ENCODE results near the gene NOTCH1.
A peak's percentile ranks its signal among the peaks of the same experiment; 100 is the strongest.

The NOTCH1 gene

GRCh38 chr9:136587944-136588662 is 42.3 kb upstream of the NOTCH1 start:
- Histone ChIP-seq H3K36me3 (replicated peaks in 1 of 2; ENCODE audit: control insufficient read depth in 2 of 2, insufficient read depth in 2 of 2, low read length in 2 of 2) (no peaks in the 10 kb centered on the region), H3K4me3 (ENCODE audit: low read length in 2 of 2) (peak overlapping the region in 1 of 2 donors; percentile 36)

GRCh38 chr9:136587145-136587943 is 41.5 kb upstream of the NOTCH1 start:
- Histone ChIP-seq H2AFZ (ENCODE audit: low read length) (peak overlapping the region; percentile 43), H3K4me2 (ENCODE audit: insufficient read depth, low read length, poor library complexity, severe bottlenecking) (peak overlapping the region; percentile 56), H3K4me3 (ENCODE audit: low read length in 2 of 2) (peak overlapping the region in 1 of 2 donors; percentile 42), H2BK5ac (ENCODE audit: low read length) (peak overlapping the region; percentile 97), H3K27ac (replicated peaks; ENCODE audit: low read length) (peak overlapping the region; percentile 92), H2BK120ac (ENCODE audit: low read depth, low read length) (peak overlapping the region; percentile 100), H3K14ac (ENCODE audit: low read length) (peak overlapping the region; percentile 100), H3K4ac (ENCODE audit: low read length) (peak overlapping the region; percentile 99), H3K79me1 (ENCODE audit: low read depth, low read length) (peaks cover 3% of the 10 kb centered on the region), H3K36me3 (replicated peaks in 1 of 2; ENCODE audit: control insufficient read depth in 2 of 2, insufficient read depth in 2 of 2, low read length in 2 of 2) (no peaks in the 10 kb centered on the region), H3K9ac (ENCODE audit: low read depth, low read length, poor library complexity) (peak overlapping the region; percentile 88), H3K23ac (ENCODE audit: low read depth, low read length, poor library complexity) (peak overlapping the region; percentile 92), H4K8ac (ENCODE audit: low read depth, low read length) (peak overlapping the region; percentile 74), H3K4me1 (ENCODE audit: control insufficient read depth in 2 of 2, insufficient read depth in 1 of 2, low read depth in 1 of 2, low read length in 2 of 2) (peaks cover 55 to 64% of the 10 kb centered on the region in 2 donors), H3K18ac (ENCODE audit: low read length) (peak overlapping the region; percentile 100), H3K27me3 (ENCODE audit: control insufficient read depth in 3 of 3, insufficient read depth in 3 of 3, low read depth in 1 of 3, low read length in 3 of 3) (peaks cover 0 to 3% (median 0%) of the 10 kb centered on the region in 3 experiments), H4K91ac (ENCODE audit: low read depth, low read length, poor library complexity) (peak overlapping the region; percentile 99), H3K9me3 (replicated peaks in 1 of 2; ENCODE audit: control insufficient read depth in 2 of 2, insufficient read depth in 1 of 2, low read depth in 1 of 2, low read length in 2 of 2) (peaks cover 6 to 10% of the 10 kb centered on the region in 2 donors), H2BK12ac (ENCODE audit: low read length) (peak overlapping the region; percentile 99), H2BK15ac (ENCODE audit: low read length) (peak overlapping the region; percentile 96), H2AK5ac (ENCODE audit: low read depth, low read length) (peak overlapping the region; percentile 91)
- no CpG with 5 or more reads among the region's 33 CpGs for WGBS, 2 donors (ENCODE audit: extremely low coverage in 2 of 2, insufficient read length in 2 of 2, insufficient replicate concordance in 1 of 2)
- no peak for DNase-seq (ENCODE audit: low spot score)

More at GRCh38 chr9:136587944-136588662, 42.3 kb upstream of the NOTCH1 start:
- peak overlapping the region; percentile 100 for H2BK120ac ChIP-seq (ENCODE audit: low read depth, low read length)
- peak overlapping the region; percentile 93 for H4K91ac ChIP-seq (ENCODE audit: low read depth, low read length, poor library complexity)
- H3K18ac ChIP-seq (ENCODE audit: low read length), result peak overlapping the region; percentile 100
- H3K4me1 ChIP-seq (ENCODE audit: control insufficient read depth in 2 of 2, insufficient read depth in 1 of 2, low read depth in 1 of 2, low read length in 2 of 2), result peaks cover 52 to 64% of the 10 kb centered on the region in 2 donors
- peaks cover 6 to 10% of the 10 kb centered on the region in 2 donors for H3K9me3 ChIP-seq (replicated peaks in 1 of 2; ENCODE audit: control insufficient read depth in 2 of 2, insufficient read depth in 1 of 2, low read depth in 1 of 2, low read length in 2 of 2)
- peak; percentile 77 for DNase-seq (ENCODE audit: low spot score)
- peak overlapping the region; percentile 60 for H3K4me2 ChIP-seq (ENCODE audit: insufficient read depth, low read length, poor library complexity, severe bottlenecking)
- H2BK5ac ChIP-seq (ENCODE audit: low read length), result peak overlapping the region; percentile 97
- H2AFZ ChIP-seq (ENCODE audit: low read length), result peak overlapping the region; percentile 73
- no peak overlapping the region for H3K9ac ChIP-seq (ENCODE audit: low read depth, low read length, poor library complexity)
- H3K27me3 ChIP-seq (ENCODE audit: control insufficient read depth in 3 of 3, insufficient read depth in 3 of 3, low read depth in 1 of 3, low read length in 3 of 3), result peaks cover 0 to 3% (median 0%) of the 10 kb centered on the region in 3 experiments
- peak overlapping the region; percentile 91 for H2AK5ac ChIP-seq (ENCODE audit: low read depth, low read length)
- H3K79me1 ChIP-seq (ENCODE audit: low read depth, low read length), result peaks cover 3% of the 10 kb centered on the region
- WGBS, 2 donors (ENCODE audit: extremely low coverage in 2 of 2, insufficient read length in 2 of 2, insufficient replicate concordance in 1 of 2), result no CpG with 5 or more reads among the region's 22 CpGs
- H3K27ac ChIP-seq (replicated peaks; ENCODE audit: low read length), result peak overlapping the region; percentile 92
- no peak overlapping the region for H4K8ac ChIP-seq (ENCODE audit: low read depth, low read length)
- H3K23ac ChIP-seq (ENCODE audit: low read depth, low read length, poor library complexity), result no peak overlapping the region
- no peak overlapping the region for H3K4ac ChIP-seq (ENCODE audit: low read length)
- H2BK12ac ChIP-seq (ENCODE audit: low read length), result peak overlapping the region; percentile 89
- H2BK15ac ChIP-seq (ENCODE audit: low read length), result peak overlapping the region; percentile 100
- H3K14ac ChIP-seq (ENCODE audit: low read length), result peak overlapping the region; percentile 77

DNA sequence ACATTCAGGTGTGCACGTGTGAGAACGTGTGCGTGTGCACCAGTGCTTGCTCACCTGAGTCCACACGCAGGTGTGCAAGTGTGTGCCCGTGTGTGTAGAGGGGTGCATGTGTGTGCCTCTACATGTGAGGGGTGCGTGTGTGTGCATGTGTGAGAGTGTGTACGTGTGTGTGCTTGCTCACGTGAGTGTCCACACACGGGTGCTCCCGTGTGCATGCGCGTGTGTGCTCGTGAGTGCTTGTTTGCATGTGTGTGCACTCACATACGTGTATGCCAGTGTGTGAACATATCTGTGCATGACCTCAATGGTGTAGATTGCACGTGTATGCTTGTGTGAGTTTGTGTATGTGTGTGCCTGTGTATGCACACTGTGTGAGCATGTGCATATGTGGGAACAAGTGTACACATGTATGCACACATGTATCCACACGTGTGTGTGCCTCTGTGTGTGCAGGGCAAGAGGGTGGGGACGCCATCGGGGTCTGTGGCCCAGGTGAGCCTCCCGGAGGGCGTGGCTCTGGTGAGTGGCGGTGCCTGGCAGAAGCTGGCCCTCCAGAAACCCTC is 40.6 kb upstream of the NOTCH1 start:
- Histone ChIP-seq H3K79me1 (ENCODE audit: low read depth, low read length) (peaks cover 3% of the 10 kb centered on the region), H4K8ac (ENCODE audit: low read depth, low read length) (peak overlapping the region; percentile 43), H3K23ac (ENCODE audit: low read depth, low read length, poor library complexity) (peak overlapping the region; percentile 92), H3K18ac (ENCODE audit: low read length) (peak overlapping the region; percentile 100), H3K9me3 (replicated peaks in 1 of 2; ENCODE audit: control insufficient read depth in 2 of 2, insufficient read depth in 1 of 2, low read depth in 1 of 2, low read length in 2 of 2) (peaks cover 3 to 4% of the 10 kb centered on the region in 2 donors), H2BK15ac (ENCODE audit: low read length) (peak overlapping the region; percentile 96), H2AFZ (ENCODE audit: low read length) (peak overlapping the region; percentile 43), H3K4me2 (ENCODE audit: insufficient read depth, low read length, poor library complexity, severe bottlenecking) (no peak overlapping the region), H2BK12ac (ENCODE audit: low read length) (peak overlapping the region; percentile 98), H3K4ac (ENCODE audit: low read length) (peak overlapping the region; percentile 99), H2AK5ac (ENCODE audit: low read depth, low read length) (peak overlapping the region; percentile 91), H3K27me3 (ENCODE audit: control insufficient read depth in 3 of 3, insufficient read depth in 3 of 3, low read depth in 1 of 3, low read length in 3 of 3) (peaks cover 0 to 3% (median 0%) of the 10 kb centered on the region in 3 experiments), H4K91ac (ENCODE audit: low read depth, low read length, poor library complexity) (peak overlapping the region; percentile 93), H3K4me1 (ENCODE audit: control insufficient read depth in 2 of 2, insufficient read depth in 1 of 2, low read depth in 1 of 2, low read length in 2 of 2) (peaks cover 55 to 64% of the 10 kb centered on the region in 2 donors), H3K36me3 (replicated peaks in 1 of 2; ENCODE audit: control insufficient read depth in 2 of 2, insufficient read depth in 2 of 2, low read length in 2 of 2) (no peaks in the 10 kb centered on the region), H2BK5ac (ENCODE audit: low read length) (peak overlapping the region; percentile 97), H2BK120ac (ENCODE audit: low read depth, low read length) (peak overlapping the region; percentile 99), H3K14ac (ENCODE audit: low read length) (peak overlapping the region; percentile 100), H3K9ac (ENCODE audit: low read depth, low read length, poor library complexity) (peak overlapping the region; percentile 88), H3K4me3 (ENCODE audit: low read length in 2 of 2) (peak overlapping the region in 1 of 2 donors; percentile 57), H3K27ac (replicated peaks; ENCODE audit: low read length) (peak overlapping the region; percentile 63)
- no CpG with 5 or more reads among the region's 21 CpGs for WGBS, 2 donors (ENCODE audit: extremely low coverage in 2 of 2, insufficient read length in 2 of 2, insufficient replicate concordance in 1 of 2)
- DNase-seq (ENCODE audit: low spot score), result no peak
